Measurements from ENCODE around the gene DAB1. TPM values are rescaled to one million over a fixed set of nuclear protein-coding genes. Genes with fewer than 3 reads are reported as not detected.

DAB1 gene
- total RNA-seq, 2 experiments from 2014 or later: 0.52 to 0.61 TPM

DNA sequence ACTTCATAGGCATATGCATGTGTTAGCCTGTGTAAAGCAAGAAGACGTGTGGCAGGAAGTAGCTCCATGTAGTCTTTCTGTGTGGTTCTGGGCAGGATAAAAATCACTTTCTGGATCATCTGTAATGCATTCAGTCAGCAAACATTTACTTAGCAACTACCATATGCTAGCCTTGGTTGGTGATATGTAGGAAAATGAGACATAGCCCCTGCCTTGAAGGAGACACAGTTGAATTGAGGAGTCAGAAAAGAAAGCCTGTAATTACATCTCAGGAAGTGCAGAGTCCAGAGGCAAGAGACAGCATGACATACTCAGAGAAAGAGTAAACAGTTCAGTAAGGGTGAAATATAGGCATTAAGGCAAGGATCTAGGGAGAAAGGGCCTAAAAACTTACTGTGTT is 38.5 kb downstream of the DAB1 start:
- ATAC-seq (ENCODE audit: poor library complexity) (no peak), DNase-seq (no peak)
- Histone ChIP-seq H3K27ac (ENCODE audit: low read depth in 1 of 2, low read length in 2 of 2) (no peak overlapping the region), H3K27me3 (ENCODE audit: control insufficient read depth in 1 of 2, insufficient read depth in 2 of 2, low read length in 2 of 2) (no peaks in the 10 kb centered on the region), H3K4me3 (ENCODE audit: low read length) (no peak overlapping the region), H3K36me3 (ENCODE audit: insufficient read depth, low read length) (no peaks in the 10 kb centered on the region), H3K9me3 (ENCODE audit: control insufficient read depth in 1 of 2, insufficient read depth in 1 of 2, low read length in 2 of 2) (no peaks in the 10 kb centered on the region), H3K4me1 (ENCODE audit: insufficient read depth, low read length) (no peaks in the 10 kb centered on the region)
- TF ChIP-seq, protein P1, sequence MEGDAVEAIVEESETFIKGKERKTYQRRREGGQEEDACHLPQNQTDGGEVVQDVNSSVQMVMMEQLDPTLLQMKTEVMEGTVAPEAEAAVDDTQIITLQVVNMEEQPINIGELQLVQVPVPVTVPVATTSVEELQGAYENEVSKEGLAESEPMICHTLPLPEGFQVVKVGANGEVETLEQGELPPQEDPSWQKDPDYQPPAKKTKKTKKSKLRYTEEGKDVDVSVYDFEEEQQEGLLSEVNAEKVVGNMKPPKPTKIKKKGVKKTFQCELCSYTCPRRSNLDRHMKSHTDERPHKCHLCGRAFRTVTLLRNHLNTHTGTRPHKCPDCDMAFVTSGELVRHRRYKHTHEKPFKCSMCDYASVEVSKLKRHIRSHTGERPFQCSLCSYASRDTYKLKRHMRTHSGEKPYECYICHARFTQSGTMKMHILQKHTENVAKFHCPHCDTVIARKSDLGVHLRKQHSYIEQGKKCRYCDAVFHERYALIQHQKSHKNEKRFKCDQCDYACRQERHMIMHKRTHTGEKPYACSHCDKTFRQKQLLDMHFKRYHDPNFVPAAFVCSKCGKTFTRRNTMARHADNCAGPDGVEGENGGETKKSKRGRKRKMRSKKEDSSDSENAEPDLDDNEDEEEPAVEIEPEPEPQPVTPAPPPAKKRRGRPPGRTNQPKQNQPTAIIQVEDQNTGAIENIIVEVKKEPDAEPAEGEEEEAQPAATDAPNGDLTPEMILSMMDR (IDR thresholded peaks at IDR 0.05): no peak
- H3K36me3 Mint-ChIP-seq (ENCODE audit: low read depth): no peaks in the 10 kb centered on the region
- H3K27me3 Mint-ChIP-seq: no peaks in the 10 kb centered on the region
- POLR2A ChIA-PET: no interaction called here
- CTCF ChIA-PET: no interaction called here
- no peak overlapping the region for H3K4me3 Mint-ChIP-seq
- H3K9me3 Mint-ChIP-seq: peaks cover 2% of the 10 kb centered on the region
- intact Hi-C loops (cut with DNase I, micrococcal nuclease): no loop called here
- no peaks in the 10 kb centered on the region for H3K4me1 Mint-ChIP-seq (ENCODE audit: low read depth)
- H3K27ac Mint-ChIP-seq: no peak overlapping the region

DNA sequence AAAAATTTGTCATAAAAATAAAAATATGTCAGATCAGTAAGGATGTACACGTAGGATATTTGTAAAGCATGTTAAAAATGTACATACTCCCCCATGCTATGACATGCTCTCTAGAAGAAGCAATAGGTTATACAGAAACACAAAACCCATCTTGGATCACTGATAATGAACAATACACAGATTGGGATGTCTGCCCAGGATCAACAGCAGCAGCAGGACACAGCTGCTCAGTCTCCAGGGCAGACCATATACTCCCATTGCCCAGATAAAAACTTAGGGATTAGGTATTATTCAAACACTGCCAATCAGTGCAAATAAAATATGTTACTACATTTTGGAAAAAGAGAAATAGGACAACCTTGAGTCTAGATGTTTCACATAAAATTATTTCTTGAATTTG is 39.0 kb downstream of the DAB1 start:
- intact Hi-C loops (cut with DNase I, micrococcal nuclease): no loop called here
- no peak overlapping the region for H3K4me3 Mint-ChIP-seq
- DNase-seq (no peak), ATAC-seq (ENCODE audit: poor library complexity) (no peak)
- no peak overlapping the region for H3K27ac Mint-ChIP-seq
- H3K27ac ChIP-seq (ENCODE audit: low read depth in 1 of 2, low read length in 2 of 2): no peak overlapping the region
- H3K4me1 ChIP-seq (ENCODE audit: insufficient read depth, low read length): no peaks in the 10 kb centered on the region
- no peak overlapping the region for H3K4me3 ChIP-seq (ENCODE audit: low read length)
- no peaks in the 10 kb centered on the region for H3K9me3 ChIP-seq (ENCODE audit: control insufficient read depth in 1 of 2, insufficient read depth in 1 of 2, low read length in 2 of 2)
- POLR2A ChIA-PET: no interaction called here
- H3K36me3 ChIP-seq (ENCODE audit: insufficient read depth, low read length): no peaks in the 10 kb centered on the region
- H3K9me3 Mint-ChIP-seq: peaks cover 2% of the 10 kb centered on the region
- H3K4me1 Mint-ChIP-seq (ENCODE audit: low read depth): no peaks in the 10 kb centered on the region
- H3K27me3 Mint-ChIP-seq: no peaks in the 10 kb centered on the region
- CTCF ChIA-PET: no interaction called here
- H3K27me3 ChIP-seq (ENCODE audit: control insufficient read depth in 1 of 2, insufficient read depth in 2 of 2, low read length in 2 of 2): no peaks in the 10 kb centered on the region
- TF ChIP-seq, protein P1 (IDR thresholded peaks at IDR 0.05): no peak
- H3K36me3 Mint-ChIP-seq (ENCODE audit: low read depth): no peaks in the 10 kb centered on the region

DNA sequence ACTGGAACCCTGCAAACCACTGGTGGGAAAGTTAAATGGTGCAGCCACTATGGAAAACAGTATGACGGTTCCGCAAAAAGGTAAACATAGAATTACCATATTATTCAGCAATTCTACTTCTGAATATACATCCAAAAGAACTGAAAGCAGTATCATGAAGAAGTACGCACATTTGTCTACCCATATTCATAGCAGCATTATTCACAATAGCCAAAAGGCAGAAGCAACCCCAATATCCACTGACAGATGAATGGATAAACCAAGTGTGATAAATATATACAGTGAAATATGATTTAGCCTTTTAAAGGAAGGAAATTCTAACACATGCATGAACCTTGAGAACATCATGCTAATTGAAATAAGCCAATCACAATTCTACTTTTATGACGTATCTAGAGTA is 39.6 kb downstream of the DAB1 start:
- H3K4me1 ChIP-seq (ENCODE audit: insufficient read depth, low read length): no peaks in the 10 kb centered on the region
- Mint-ChIP-seq H3K27me3 (no peaks in the 10 kb centered on the region), H3K4me3 (no peak overlapping the region), H3K9me3 (peaks cover 2% of the 10 kb centered on the region), H3K4me1 (ENCODE audit: low read depth) (no peaks in the 10 kb centered on the region), H3K27ac (no peak overlapping the region), H3K36me3 (ENCODE audit: low read depth) (no peaks in the 10 kb centered on the region)
- TF ChIP-seq, protein P1 (IDR thresholded peaks at IDR 0.05): no peak
- no peaks in the 10 kb centered on the region for H3K36me3 ChIP-seq (ENCODE audit: insufficient read depth, low read length)
- H3K27me3 ChIP-seq (ENCODE audit: control insufficient read depth in 1 of 2, insufficient read depth in 2 of 2, low read length in 2 of 2): no peaks in the 10 kb centered on the region
- intact Hi-C loops (cut with DNase I, micrococcal nuclease): no loop called here
- H3K27ac ChIP-seq (ENCODE audit: low read depth in 1 of 2, low read length in 2 of 2): no peak overlapping the region
- no peak for ATAC-seq (ENCODE audit: poor library complexity)
- CTCF ChIA-PET: no interaction called here
- no peak overlapping the region for H3K4me3 ChIP-seq (ENCODE audit: low read length)
- no peaks in the 10 kb centered on the region for H3K9me3 ChIP-seq (ENCODE audit: control insufficient read depth in 1 of 2, insufficient read depth in 1 of 2, low read length in 2 of 2)
- DNase-seq: no peak
- POLR2A ChIA-PET: no interaction called here

Data from CD4-positive, alpha-beta T cell (primary cell).